Activated T-helper 1 cell treated with anti-CD3 and anti-CD28 coated beads, Interleukin-12 subunit alpha, Interleukin-12 subunit beta, Interleukin-2, Interleukin-4 antibody, amounts not matched to agents 30 ng/mL and 10 ng/mL and 1 ng/mL, durations not matched to agents 14 hours and 24 hours and 36 hours (primary cell): ENCODE data around the gene KYNU. TPM values are rescaled to one million over a fixed set of nuclear protein-coding genes. Genes with fewer than 3 reads are reported as not detected.
"Not testable (repeated sequence)": the region's sequence is repeated elsewhere in the genome, so short reads cannot be mapped to it uniquely, and the experiment has no call there.

ENCODE experiments used
- DNase-seq: peaks from one replicate; pipeline ENCODE4 v3.0.0; 2021; ENCODE audit warnings: low spot score
- H3K27ac Mint-ChIP-seq: one replicate; pipeline ENCODE4 v1.8.0; 2021; ENCODE audit warnings: mild to moderate bottlenecking, mixed read lengths
- H3K27me3 Mint-ChIP-seq: one replicate; pipeline ENCODE4 v1.8.0; 2022; ENCODE audit warnings: mild to moderate bottlenecking, moderate library complexity, mixed read lengths; ENCODE audit not compliant: insufficient read depth
- H3K36me3 Mint-ChIP-seq: one replicate; pipeline ENCODE4 v1.8.0; 2021; ENCODE audit warnings: low read depth, mixed read lengths
- H3K4me1 Mint-ChIP-seq: one replicate; pipeline ENCODE4 v1.8.0; 2021; ENCODE audit warnings: low read depth, mixed read lengths
- H3K4me3 Mint-ChIP-seq: one replicate; pipeline ENCODE4 v1.8.0; 2021; ENCODE audit warnings: mild to moderate bottlenecking, moderate library complexity, mixed read lengths
- H3K9me3 Mint-ChIP-seq: one replicate; pipeline ENCODE4 v1.8.0; 2021; ENCODE audit warnings: mixed read lengths
- intact Hi-C: fragments of 100-400 bp; cut with micrococcal nuclease; formaldehyde crosslinking; loops from one replicate; pipeline ENCODE4 v1.15.1; 2024
- total RNA-seq: library from RNA; stranded (reverse); gene quantifications from 2 replicates; pipeline ENCODE4 v1.2.3, GENCODE V29; 2022

Gene KYNU
- total RNA-seq, 1 donor from 2014 or later: not detected

DNA sequence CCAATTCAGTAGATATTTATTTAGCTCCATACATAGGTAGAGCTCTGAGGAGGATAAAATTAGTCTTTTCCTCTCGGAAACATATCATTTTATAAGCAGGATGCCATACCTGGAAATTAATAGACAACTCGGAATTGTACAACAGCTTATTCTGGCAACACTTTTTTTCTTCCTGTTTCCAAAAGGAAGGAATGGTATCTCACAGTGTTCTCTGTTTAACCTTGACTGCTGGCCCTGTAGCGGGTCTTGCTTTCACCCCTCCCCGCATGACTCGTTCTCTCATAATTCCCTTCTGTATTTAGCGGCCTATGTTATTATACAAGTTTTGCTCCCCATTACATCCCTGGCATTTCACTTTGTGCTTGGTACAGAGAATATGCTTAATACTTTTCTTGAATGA, 2.5 kb upstream of the KYNU start:
- Mint-ChIP-seq H3K4me1 (no peaks in the 10 kb centered on the region), H3K27ac (no peak overlapping the region), H3K4me3 (no peak overlapping the region), H3K36me3 (no peaks in the 10 kb centered on the region), H3K27me3 (no peaks in the 10 kb centered on the region), H3K9me3 (no peaks in the 10 kb centered on the region)
- DNase-seq: no peak
- intact Hi-C loops: no loop called here

DNA sequence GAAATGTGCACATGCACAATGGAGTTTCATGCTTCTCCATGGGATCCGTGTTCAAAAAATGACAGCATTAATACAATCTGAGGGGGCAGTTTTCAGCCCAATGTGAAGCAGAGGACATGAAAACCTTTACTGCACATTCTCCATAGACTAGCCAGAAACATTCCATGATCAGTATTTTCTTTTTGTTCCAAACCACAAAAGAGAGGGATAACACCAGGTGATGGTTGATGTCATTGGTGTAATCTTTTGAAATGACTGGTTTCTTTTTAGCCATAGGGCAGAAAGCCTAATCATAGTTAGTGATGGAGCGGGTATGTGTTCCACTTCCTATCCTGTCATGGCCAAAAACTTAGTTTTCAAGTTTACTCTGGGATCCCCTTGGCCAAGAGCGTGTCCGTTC, 1.8 kb upstream of the KYNU start:
- no peak for DNase-seq
- Mint-ChIP-seq H3K4me1 (no peaks in the 10 kb centered on the region), H3K9me3 (no peaks in the 10 kb centered on the region), H3K27ac (no peak overlapping the region), H3K36me3 (no peaks in the 10 kb centered on the region), H3K27me3 (no peaks in the 10 kb centered on the region), H3K4me3 (no peak overlapping the region)
- intact Hi-C loops: no loop called here

- no peak for DNase-seq
- no peaks in the 10 kb centered on the region for H3K36me3 Mint-ChIP-seq
- H3K27ac Mint-ChIP-seq: no peak overlapping the region
- H3K27me3 Mint-ChIP-seq: no peaks in the 10 kb centered on the region
- H3K4me1 Mint-ChIP-seq: no peaks in the 10 kb centered on the region
- intact Hi-C loops: no loop called here
- no peaks in the 10 kb centered on the region for H3K9me3 Mint-ChIP-seq
- no peak overlapping the region for H3K4me3 Mint-ChIP-seq
Measured at GRCh38 chr2:142876423-142876822, 1.0 kb upstream of the KYNU start.

- intact Hi-C loops: no loop called here
- Mint-ChIP-seq H3K36me3 (no peaks in the 10 kb centered on the region), H3K27ac (no peak overlapping the region), H3K4me3 (no peak overlapping the region), H3K4me1 (no peaks in the 10 kb centered on the region), H3K9me3 (no peaks in the 10 kb centered on the region), H3K27me3 (peaks cover 2% of the 10 kb centered on the region)
- no peak for DNase-seq
Measured at GRCh38 chr2:142878031-142878678, 691 bp downstream of the KYNU start.

- Mint-ChIP-seq H3K36me3 (no peaks in the 10 kb centered on the region), H3K4me3 (no peak overlapping the region), H3K4me1 (no peaks in the 10 kb centered on the region), H3K27ac (no peak overlapping the region), H3K9me3 (peaks cover 4% of the 10 kb centered on the region), H3K27me3 (peaks cover 4% of the 10 kb centered on the region)
- no peak for DNase-seq
- intact Hi-C loops: no loop called here
Measured at GRCh38 chr2:142879151-142879550, 1.7 kb downstream of the KYNU start.

DNA sequence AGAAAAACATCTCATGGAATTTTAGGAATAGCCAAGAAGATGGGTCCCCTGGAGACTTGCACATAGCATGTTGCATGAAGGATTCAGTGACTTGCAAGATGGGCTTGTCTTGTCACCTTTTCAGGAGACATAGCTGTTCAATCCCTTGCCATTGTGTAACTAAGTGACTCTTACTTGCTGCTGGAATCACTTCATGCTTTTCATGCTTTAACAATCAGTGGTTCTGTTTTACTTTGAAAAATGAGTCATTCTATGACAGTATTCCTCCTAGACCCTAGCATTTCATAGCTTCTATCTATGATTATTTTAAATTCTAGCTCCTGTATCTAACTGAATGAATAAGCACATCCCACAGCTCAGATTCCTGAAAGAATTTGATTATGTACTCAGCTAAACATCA, 2.8 kb downstream of the KYNU start:
- DNase-seq: no peak
- H3K9me3 Mint-ChIP-seq: peaks cover 4% of the 10 kb centered on the region
- peaks cover 4% of the 10 kb centered on the region for H3K27me3 Mint-ChIP-seq
- no peaks in the 10 kb centered on the region for H3K36me3 Mint-ChIP-seq
- no peak overlapping the region for H3K4me3 Mint-ChIP-seq
- no peaks in the 10 kb centered on the region for H3K4me1 Mint-ChIP-seq
- intact Hi-C loops: no loop called here
- H3K27ac Mint-ChIP-seq: no peak overlapping the region

GRCh38 chr2:142881619-142882018, 4.2 kb downstream of the KYNU start:
- Mint-ChIP-seq H3K27ac (no peak overlapping the region), H3K36me3 (no peaks in the 10 kb centered on the region), H3K9me3 (peaks cover 4% of the 10 kb centered on the region), H3K4me1 (no peaks in the 10 kb centered on the region), H3K27me3 (peaks cover 4% of the 10 kb centered on the region), H3K4me3 (no peak overlapping the region)
- intact Hi-C loops: no loop called here
- DNase-seq: no peak

GRCh38 chr2:142882500-142882899, 5.0 kb downstream of the KYNU start:
- DNase-seq, H3K4me1 Mint-ChIP-seq, H3K4me3 Mint-ChIP-seq, intact Hi-C loops, H3K36me3 Mint-ChIP-seq, H3K9me3 Mint-ChIP-seq, H3K27ac Mint-ChIP-seq, H3K27me3 Mint-ChIP-seq: not testable (repeated sequence)

GRCh38 chr2:142883526-142883925, 6.1 kb downstream of the KYNU start:
- intact Hi-C loops: no loop called here
- Mint-ChIP-seq H3K27ac (no peak overlapping the region), H3K4me3 (no peak overlapping the region), H3K36me3 (no peaks in the 10 kb centered on the region), H3K27me3 (peaks cover 4% of the 10 kb centered on the region), H3K9me3 (peaks cover 4% of the 10 kb centered on the region), H3K4me1 (no peaks in the 10 kb centered on the region)
- DNase-seq: no peak

DNA sequence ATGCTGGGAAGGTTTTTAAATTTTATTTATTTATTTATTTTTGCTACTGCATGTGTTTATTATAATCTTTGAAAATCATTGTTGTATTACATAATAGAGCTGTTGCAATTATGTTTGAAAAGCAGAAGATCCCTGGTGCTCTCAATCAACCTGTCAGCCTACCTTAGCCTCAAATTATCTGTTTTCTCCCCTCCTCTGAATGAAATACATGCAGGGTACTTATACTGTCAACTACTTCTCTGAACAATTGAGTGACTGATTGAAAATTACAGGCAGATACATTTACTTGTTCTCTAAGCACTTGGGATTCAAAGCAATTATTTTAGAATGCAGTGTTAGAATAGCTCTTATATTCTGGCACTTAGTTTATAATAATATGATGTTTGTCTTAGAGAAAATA, 8.1 kb downstream of the KYNU start:
- no peak for DNase-seq
- Mint-ChIP-seq H3K27ac (no peak overlapping the region), H3K4me3 (no peak overlapping the region), H3K4me1 (no peaks in the 10 kb centered on the region), H3K9me3 (peaks cover 4% of the 10 kb centered on the region), H3K36me3 (no peaks in the 10 kb centered on the region), H3K27me3 (peaks cover 4% of the 10 kb centered on the region)
- intact Hi-C loops: no loop called here

DNA sequence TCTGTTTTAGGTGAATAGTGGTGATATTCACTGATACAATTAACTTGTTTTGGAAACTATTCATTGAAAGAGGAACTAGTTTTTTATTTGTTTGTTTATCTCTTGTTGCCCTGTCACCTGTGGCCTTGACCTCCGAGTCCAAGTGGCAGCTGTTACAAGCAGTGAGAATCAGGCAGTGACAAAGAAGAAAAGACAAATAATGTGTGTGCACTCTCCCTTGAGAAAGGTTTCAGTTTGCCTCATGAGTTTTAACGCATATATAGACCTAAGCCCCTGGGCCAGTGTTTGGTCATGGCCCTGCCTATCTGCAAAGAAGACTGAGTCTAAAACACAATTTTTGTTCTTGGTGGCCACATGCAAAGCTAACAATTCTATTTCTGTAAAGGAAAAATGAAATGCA, 15.3 kb downstream of the KYNU start:
- H3K27me3 Mint-ChIP-seq: no peaks in the 10 kb centered on the region
- intact Hi-C loops: no loop called here
- H3K27ac Mint-ChIP-seq: no peak overlapping the region

GRCh38 chr2:142893241-142893640, 15.8 kb downstream of the KYNU start:
- Mint-ChIP-seq H3K36me3 (no peaks in the 10 kb centered on the region), H3K27ac (no peak overlapping the region), H3K9me3 (no peaks in the 10 kb centered on the region), H3K4me1 (no peaks in the 10 kb centered on the region), H3K27me3 (no peaks in the 10 kb centered on the region), H3K4me3 (no peak overlapping the region)
- intact Hi-C loops: no loop called here
- no peak for DNase-seq

More for the DNA sequence above, 15.3 kb downstream of the KYNU start:
- Mint-ChIP-seq H3K36me3 (no peaks in the 10 kb centered on the region), H3K9me3 (no peaks in the 10 kb centered on the region), H3K4me1 (no peaks in the 10 kb centered on the region), H3K4me3 (no peak overlapping the region)
- no peak for DNase-seq

DNA sequence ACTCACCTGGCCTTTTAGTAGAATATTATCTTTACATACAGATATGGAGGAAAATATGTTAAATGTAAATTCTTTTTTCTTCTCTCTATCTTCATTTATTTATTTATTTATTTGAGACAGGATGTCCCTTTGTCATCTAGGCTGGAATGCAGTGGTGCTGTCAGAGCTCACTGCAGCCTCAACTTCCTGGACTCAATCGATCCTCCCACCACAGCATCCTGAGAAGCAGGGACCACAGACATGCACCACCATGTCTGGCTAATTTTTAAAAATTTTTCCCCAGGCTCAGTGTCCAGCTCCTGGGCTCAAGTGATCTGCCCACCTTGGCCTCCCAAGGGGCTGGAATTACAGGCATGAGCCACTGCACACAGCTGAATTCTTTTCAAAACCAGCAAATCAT, 20.3 kb downstream of the KYNU start:
- DNase-seq: no peak
- no peaks in the 10 kb centered on the region for H3K36me3 Mint-ChIP-seq
- intact Hi-C loops: no loop called here
- H3K9me3 Mint-ChIP-seq: no peaks in the 10 kb centered on the region
- no peaks in the 10 kb centered on the region for H3K27me3 Mint-ChIP-seq
- no peaks in the 10 kb centered on the region for H3K4me1 Mint-ChIP-seq
- no peak overlapping the region for H3K27ac Mint-ChIP-seq
- no peak overlapping the region for H3K4me3 Mint-ChIP-seq

DNA sequence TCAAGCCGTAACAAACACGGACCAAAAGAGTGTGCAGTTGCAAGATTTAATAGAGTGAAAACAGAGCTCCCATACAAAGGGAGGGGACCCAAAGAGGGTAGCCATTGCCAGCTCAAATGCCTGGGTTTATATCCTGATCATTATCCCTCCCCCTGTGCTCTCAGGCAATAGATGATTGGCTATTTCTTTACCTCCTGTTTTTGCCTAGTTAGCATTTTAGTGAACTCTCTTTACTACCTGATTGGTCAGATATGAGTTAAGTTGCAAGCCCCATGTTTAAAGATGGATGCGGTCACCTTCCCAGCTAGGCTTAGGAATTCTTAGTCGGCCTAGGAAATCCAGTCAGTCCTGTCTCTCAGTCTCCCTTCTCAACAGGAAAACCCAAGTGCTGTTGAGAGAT, 22.9 kb downstream of the KYNU start:
- H3K27me3 Mint-ChIP-seq, H3K27ac Mint-ChIP-seq, intact Hi-C loops, H3K4me1 Mint-ChIP-seq, H3K4me3 Mint-ChIP-seq, H3K9me3 Mint-ChIP-seq, DNase-seq, H3K36me3 Mint-ChIP-seq: not testable (repeated sequence)
